HG02610 (cell line): ENCODE measurements around the gene TRA2A.

ENCODE experiments used
- ATAC-seq: cut with Tn5 transposase; IDR thresholded peaks from one replicate; pipeline ENCODE4 v1.9.1; 2021; ENCODE audit warnings: mild to moderate bottlenecking, moderate library complexity; ENCODE audit not compliant: unreplicated experiment

Gene TRA2A

GRCh38 chr7:23471106-23471859 is 60.5 kb downstream of the TRA2A start:
- no peak for ATAC-seq

GRCh38 chr7:23470330-23471105 is 61.3 kb downstream of the TRA2A start, which contains the start of gene IGF2BP3:
Gene IGF2BP3, minus strand, starts transcription at chr7:23470491. Its CDS starts 381 bp downstream, at chr7:23470110.
- peak; percentile 18 for ATAC-seq

- ATAC-seq, result no peak
These were observed 61.9 kb downstream of the TRA2A start for GRCh38 chr7:23469961-23470250.

GRCh38 chr7:23469150-23469960 is 62.4 kb downstream of the TRA2A start:
- ATAC-seq, result no peak

GRCh38 chr7:23468526-23469149 is 63.1 kb downstream of the TRA2A start:
- ATAC-seq, result no peak

GRCh38 chr7:23467806-23468525 is 63.8 kb downstream of the TRA2A start:
- ATAC-seq, result no peak

- ATAC-seq, result no peak
These were observed 64.4 kb downstream of the TRA2A start for GRCh38 chr7:23467291-23467805.

- ATAC-seq, result no peak
These were observed 68.9 kb downstream of the TRA2A start for GRCh38 chr7:23462846-23463245.

- no peak for ATAC-seq
These were observed 73.7 kb downstream of the TRA2A start for GRCh38 chr7:23458044-23458443.

GRCh38 chr7:23456093-23456492 is 75.7 kb downstream of the TRA2A start:
- ATAC-seq, result no peak

GRCh38 chr7:23454881-23455526 is 76.8 kb downstream of the TRA2A start:
- no peak for ATAC-seq
